A673 (cell line): ENCODE measurements around the gene FLRT1. TPM values are rescaled to one million over a fixed set of nuclear protein-coding genes. Genes with fewer than 3 reads are reported as not detected.

Experiments
- BruUV-seq: library from RNA; stranded (reverse); fragments of 400-500 nt; replicated peaks from 2 replicates; lab custom pipeline; 2021; lab: Mats Ljungman, UMichigan
- CTCF ChIA-PET: fragments of 300-600 bp; sonication (Branson Sonifier 250); formaldehyde crosslinking; loops from one replicate; lab custom pipeline; 2022; ENCODE audit warnings: antibody characterized with exemption; lab: Charles Lee
- POLR2A ChIA-PET: fragments of 300-600 bp; sonication (Branson Sonifier 250); formaldehyde crosslinking; loops from one replicate; lab custom pipeline; 2022; ENCODE audit warnings: antibody characterized with exemption; ENCODE audit not compliant: low non-redundant PET; lab: Charles Lee
- DNase-seq: peaks from one replicate; pipeline ENCODE4 v3.0.0-alpha.2; 2015; ENCODE audit warnings: low spot score
- H3K27ac ChIP-seq: fragments of 200-600 bp; sonication (generic); 2 replicates; pipeline ENCODE4 v1.5.1; 2016; ENCODE audit warnings: mixed run types, low read depth, mild to moderate bottlenecking, mixed read lengths, antibody characterized with exemption, low read length; ENCODE audit not compliant: poor library complexity, severe bottlenecking
- H3K27me3 ChIP-seq: fragments of 200-600 bp; sonication (generic); replicated peaks from 2 replicates; pipeline ENCODE4 v1.6.1; 2017; ENCODE audit warnings: mixed run types, low read depth, mild to moderate bottlenecking, mixed read lengths, antibody characterized with exemption, low read length; ENCODE audit not compliant: insufficient read depth, poor library complexity
- H3K36me3 ChIP-seq: fragments of 200-600 bp; sonication (generic); 2 replicates; pipeline ENCODE4 v1.6.1; 2016; ENCODE audit warnings: mixed run types, mild to moderate bottlenecking, mixed read lengths, antibody characterized with exemption, low read length; ENCODE audit not compliant: insufficient read depth, poor library complexity, severe bottlenecking
- H3K4me1 ChIP-seq: fragments of 200-600 bp; sonication (generic); 2 replicates; pipeline ENCODE4 v1.6.1; 2017; ENCODE audit warnings: mixed run types, mild to moderate bottlenecking, mixed read lengths, antibody characterized with exemption, low read length; ENCODE audit not compliant: insufficient read depth, poor library complexity, severe bottlenecking
- H3K4me3 ChIP-seq: fragments of 200-600 bp; sonication (generic); 2 replicates; pipeline ENCODE4 v1.5.1; 2016; ENCODE audit warnings: low read depth, mixed run types, mild to moderate bottlenecking, mixed read lengths, low read length; ENCODE audit not compliant: poor library complexity, severe bottlenecking
- H3K9me3 ChIP-seq: fragments of 200-600 bp; sonication (generic); 2 replicates; pipeline ENCODE4 v1.6.1; 2016; ENCODE audit warnings: mixed run types, low read depth, mild to moderate bottlenecking, mixed read lengths, antibody characterized with exemption, low read length; ENCODE audit not compliant: poor library complexity, severe bottlenecking
- EZH2 ChIP-seq: fragments of 200-600 bp; sonication (generic); IDR thresholded peaks from 2 replicates; pipeline ENCODE4 v1.6.1; 2017; ENCODE audit warnings: borderline replicate concordance, low read depth, mild to moderate bottlenecking, mixed read lengths, antibody characterized with exemption, low read length; ENCODE audit not compliant: poor library complexity, severe bottlenecking
- intact Hi-C: fragments of 100-400 bp; cut with micrococcal nuclease; formaldehyde crosslinking; loops from one replicate; pipeline ENCODE4 v1.10.0; 2022; ENCODE audit not compliant: unreplicated experiment
- total RNA-seq: library from RNA; stranded (reverse); gene quantifications from 2 replicates; pipeline ENCODE4 v1.2.3, GENCODE V29; 2021
- TF ChIP-seq, protein P1 (sequence below): fragments of 300-800, 200-600 bp; sonication (generic); conservative IDR thresholded peaks from 2 replicates; pipeline ENCODE4 v1.5.1; 2017; ENCODE audit warnings: low read depth, mild to moderate bottlenecking, antibody characterized with exemption, low read length, moderate library complexity, mixed read lengths

The FLRT1 gene
- total RNA-seq, 1 experiment from 2014 or later, result 0.45 TPM

DNA sequence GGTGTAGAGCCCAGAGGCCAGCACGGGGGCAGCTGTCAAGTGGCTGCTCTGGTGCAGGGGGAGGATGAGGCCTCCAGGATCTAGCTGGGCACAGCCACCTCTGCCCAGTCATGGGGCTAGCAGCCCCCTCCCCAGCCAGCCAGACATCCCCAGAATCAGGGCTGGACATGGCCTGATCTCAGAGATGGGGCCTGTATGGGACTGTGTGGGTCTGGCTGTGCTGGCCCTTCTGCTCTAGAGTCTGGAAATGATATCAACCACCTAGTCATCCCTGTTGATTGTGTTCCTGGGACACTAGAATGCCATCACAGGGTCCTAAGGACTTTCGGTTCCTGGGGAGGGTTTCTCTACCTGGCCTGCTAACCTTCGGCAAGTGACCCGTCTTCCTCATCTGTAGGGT is 2.8 kb downstream of the FLRT1 start:
- no peaks in the 10 kb centered on the region for H3K36me3 ChIP-seq
- BruUV-seq, result no TSS peak
- no peak for DNase-seq
- no peak overlapping the region for H3K27ac ChIP-seq
- CTCF ChIA-PET, result no interaction called here
- H3K4me3 ChIP-seq, result no peak overlapping the region
- H3K9me3 ChIP-seq, result no peaks in the 10 kb centered on the region
- TF ChIP-seq, protein P1, sequence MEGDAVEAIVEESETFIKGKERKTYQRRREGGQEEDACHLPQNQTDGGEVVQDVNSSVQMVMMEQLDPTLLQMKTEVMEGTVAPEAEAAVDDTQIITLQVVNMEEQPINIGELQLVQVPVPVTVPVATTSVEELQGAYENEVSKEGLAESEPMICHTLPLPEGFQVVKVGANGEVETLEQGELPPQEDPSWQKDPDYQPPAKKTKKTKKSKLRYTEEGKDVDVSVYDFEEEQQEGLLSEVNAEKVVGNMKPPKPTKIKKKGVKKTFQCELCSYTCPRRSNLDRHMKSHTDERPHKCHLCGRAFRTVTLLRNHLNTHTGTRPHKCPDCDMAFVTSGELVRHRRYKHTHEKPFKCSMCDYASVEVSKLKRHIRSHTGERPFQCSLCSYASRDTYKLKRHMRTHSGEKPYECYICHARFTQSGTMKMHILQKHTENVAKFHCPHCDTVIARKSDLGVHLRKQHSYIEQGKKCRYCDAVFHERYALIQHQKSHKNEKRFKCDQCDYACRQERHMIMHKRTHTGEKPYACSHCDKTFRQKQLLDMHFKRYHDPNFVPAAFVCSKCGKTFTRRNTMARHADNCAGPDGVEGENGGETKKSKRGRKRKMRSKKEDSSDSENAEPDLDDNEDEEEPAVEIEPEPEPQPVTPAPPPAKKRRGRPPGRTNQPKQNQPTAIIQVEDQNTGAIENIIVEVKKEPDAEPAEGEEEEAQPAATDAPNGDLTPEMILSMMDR, result no peak
- TF ChIP-seq EZH2, result no peak
- peaks cover 25% of the 10 kb centered on the region for H3K4me1 ChIP-seq
- H3K27me3 ChIP-seq, result peaks cover 14% of the 10 kb centered on the region
- intact Hi-C loops, result no loop called here
- POLR2A ChIA-PET, result no interaction called here

DNA sequence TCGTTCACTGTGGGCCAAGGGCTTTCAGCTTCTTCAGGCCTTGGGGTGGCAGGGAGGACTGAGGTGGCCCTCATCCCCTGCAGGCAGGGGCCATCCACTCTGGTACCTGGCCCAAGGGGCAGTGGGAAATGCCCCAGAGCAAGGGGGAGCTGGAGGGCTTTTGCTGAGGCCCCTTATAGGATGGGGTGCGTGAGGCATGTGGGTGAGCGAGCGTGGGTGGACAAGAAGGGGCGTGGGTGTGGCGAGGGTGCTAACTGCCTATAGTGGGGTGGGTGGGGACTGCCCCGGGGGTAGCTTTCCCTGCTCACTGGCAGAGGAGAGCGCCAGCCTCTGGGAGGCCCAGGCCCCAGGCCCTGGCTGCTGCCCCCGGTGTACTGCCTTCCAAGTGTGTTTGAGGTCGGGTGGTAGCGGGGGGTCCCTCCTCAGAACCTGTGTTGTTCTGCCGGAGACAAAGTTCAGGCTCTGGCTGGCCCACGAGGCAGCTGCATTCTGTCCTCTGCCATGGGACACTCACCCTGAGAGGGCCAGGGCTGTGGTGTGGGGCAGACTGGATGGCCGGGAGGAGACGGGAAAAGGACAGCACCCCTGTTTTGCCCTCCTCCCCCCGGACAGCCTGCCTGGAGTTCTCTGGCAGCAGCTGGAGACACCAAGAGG is 3.4 kb downstream of the FLRT1 start:
- no peak for TF ChIP-seq EZH2
- TF ChIP-seq, protein P1, result no peak
- H3K27ac ChIP-seq, result no peak overlapping the region
- no peaks in the 10 kb centered on the region for H3K9me3 ChIP-seq
- peaks cover 25% of the 10 kb centered on the region for H3K4me1 ChIP-seq
- H3K36me3 ChIP-seq, result no peaks in the 10 kb centered on the region
- peaks cover 14% of the 10 kb centered on the region for H3K27me3 ChIP-seq
- DNase-seq, result no peak
- H3K4me3 ChIP-seq, result no peak overlapping the region
- BruUV-seq, result no TSS peak
- ChIA-PET POLR2A (no interaction called here), CTCF (interaction anchor here (0.6 kb wide), 1 partner anchor 10 kb away, joined by 3 read pairs; no protein-coding TSS in a partner anchor)
- intact Hi-C loops, result no loop called here

DNA sequence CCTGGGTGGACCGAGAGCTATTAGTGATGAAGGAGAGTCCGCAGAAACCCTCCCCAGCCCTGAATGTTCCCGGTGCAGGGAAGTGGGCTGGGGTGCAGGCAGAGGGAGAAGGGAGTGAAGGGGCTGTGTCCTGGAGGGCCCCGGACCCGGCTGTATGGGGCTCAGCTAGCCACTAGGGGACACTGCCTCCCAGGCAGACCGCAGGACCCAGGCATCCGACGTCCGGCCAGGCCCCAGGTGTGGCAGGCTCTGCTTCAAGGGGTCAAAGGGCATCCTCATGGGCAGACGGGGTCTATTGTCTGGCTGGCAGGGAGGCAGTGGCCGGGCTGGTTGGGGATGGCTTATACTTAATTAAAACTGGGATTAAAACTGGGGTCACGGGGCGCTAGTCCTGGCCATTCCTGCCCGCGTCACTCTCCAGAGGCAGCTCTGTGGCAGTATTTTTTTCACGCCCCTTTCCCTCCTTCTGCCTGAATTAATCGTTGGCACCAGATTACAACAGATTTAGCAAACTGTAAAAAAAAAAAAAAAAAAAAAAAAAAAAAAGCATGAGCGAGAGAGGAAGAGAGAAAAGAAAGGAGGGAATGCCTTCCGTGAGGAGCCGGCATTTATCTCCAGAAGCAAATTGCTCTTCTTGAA is 5.1 kb downstream of the FLRT1 start:
- DNase-seq, result peak; percentile 41
- peaks cover 6% of the 10 kb centered on the region for H3K27me3 ChIP-seq
- intact Hi-C loops, result no loop called here

More for the DNA sequence above, 5.1 kb downstream of the FLRT1 start:
- Histone ChIP-seq H3K27ac (no peak overlapping the region), H3K9me3 (no peaks in the 10 kb centered on the region), H3K36me3 (no peaks in the 10 kb centered on the region), H3K4me1 (peaks cover 28% of the 10 kb centered on the region), H3K4me3 (no peak overlapping the region)
- POLR2A ChIA-PET, result no interaction called here
- no TSS peak for BruUV-seq
- CTCF ChIA-PET, result no interaction called here
- no peak for TF ChIP-seq EZH2
- TF ChIP-seq, protein P1, result peak; percentile 45
